HEK293T (cell line): ENCODE results near the gene ESYT2.
"Not testable (repeated sequence)": the region's sequence is repeated elsewhere in the genome, so short reads cannot be mapped to it uniquely, and the experiment has no call there.

Experiments
- CTCF ChIA-PET: fragments of 350-600 bp; formaldehyde crosslinking; extraction: SDS; loops from one replicate; lab custom pipeline; 2021; ENCODE audit warnings: antibody characterized with exemption, inconsistent platforms; lab: Yijun Ruan, JAX
- POLR2A ChIA-PET: fragments of 350-600 bp; formaldehyde crosslinking; extraction: SDS; loops from one replicate; lab custom pipeline; 2020; ENCODE audit warnings: antibody characterized with exemption, inconsistent platforms; lab: Yijun Ruan, JAX
- DNase-seq: peaks from one replicate; pipeline ENCODE4 v3.0.0; 2012; ENCODE audit warnings: mixed read lengths; ENCODE audit errors: extremely low spot score
- ARNT ChIP-seq: fragments of 450-650 bp; IDR thresholded peaks from 2 replicates; pipeline ENCODE4 v1.6.1; 2017; ENCODE audit warnings: mild to moderate bottlenecking
- BHLHE40 ChIP-seq: fragments of 450-650 bp; IDR thresholded peaks from 2 replicates; pipeline ENCODE4 v1.6.1; 2016; ENCODE audit warnings: mild to moderate bottlenecking, moderate library complexity, borderline replicate concordance
- CTBP1 ChIP-seq: fragments of 450-650 bp; IDR thresholded peaks from 2 replicates; pipeline ENCODE4 v1.6.1; 2016; ENCODE audit warnings: borderline replicate concordance
- ELF4 ChIP-seq: fragments of 450-650 bp; IDR thresholded peaks from 2 replicates; pipeline ENCODE4 v1.6.1; 2017; ENCODE audit warnings: antibody characterized with exemption
- FOXA1 ChIP-seq: fragments of 450-650 bp; IDR thresholded peaks from 2 replicates; pipeline ENCODE4 v1.6.1; 2016; ENCODE audit warnings: mild to moderate bottlenecking
- FOXK2 ChIP-seq: fragments of 450-650 bp; IDR thresholded peaks from 2 replicates; pipeline ENCODE4 v1.6.1; 2016; ENCODE audit warnings: mild to moderate bottlenecking
- FOXM1 ChIP-seq: fragments of 450-650 bp; IDR thresholded peaks from 2 replicates; pipeline ENCODE4 v1.6.1; 2017; ENCODE audit warnings: mild to moderate bottlenecking, borderline replicate concordance
- HDGF ChIP-seq: fragments of 450-650 bp; IDR thresholded peaks from 2 replicates; pipeline ENCODE4 v1.6.1; 2017; ENCODE audit warnings: antibody characterized with exemption, borderline replicate concordance
- L3MBTL2 ChIP-seq: fragments of 450-650 bp; conservative IDR thresholded peaks from 2 replicates; pipeline ENCODE4 v1.6.1; 2016; ENCODE audit warnings: mild to moderate bottlenecking
- LEF1 ChIP-seq: fragments of 450-650 bp; IDR thresholded peaks from 2 replicates; pipeline ENCODE4 v1.6.1; 2017; ENCODE audit warnings: mild to moderate bottlenecking, borderline replicate concordance
- NFRKB ChIP-seq: fragments of 450-650 bp; IDR thresholded peaks from 2 replicates; pipeline ENCODE4 v1.6.1; 2016; ENCODE audit warnings: mild to moderate bottlenecking, moderate library complexity
- PKNOX1 ChIP-seq: fragments of 450-650 bp; IDR thresholded peaks from 2 replicates; pipeline ENCODE4 v1.6.1; 2016
- SP1 ChIP-seq: fragments of 450-650 bp; IDR thresholded peaks from 2 replicates; pipeline ENCODE4 v1.6.1; 2017
- SUZ12 ChIP-seq: fragments of 450-650 bp; IDR thresholded peaks from 2 replicates; pipeline ENCODE4 v1.6.1; 2016; ENCODE audit warnings: mild to moderate bottlenecking
- TARDBP ChIP-seq: fragments of 450-650 bp; IDR thresholded peaks from 2 replicates; pipeline ENCODE4 v1.6.1; 2016
- ZNF384 ChIP-seq: fragments of 450-650 bp; IDR thresholded peaks from 2 replicates; pipeline ENCODE4 v1.6.1; 2016

The ESYT2 gene

GRCh38 chr7:158706710-158707590 is 122.4 kb downstream of the ESYT2 start:
- CTCF ChIA-PET: interaction anchor here (0.6 kb wide), 1 partner anchor 42 kb away, joined by 3 read pairs; no protein-coding TSS in a partner anchor
- TF ChIP-seq BHLHE40: no peak
- TF ChIP-seq PKNOX1: no peak
- no peak for TF ChIP-seq L3MBTL2
- TF ChIP-seq FOXA1: no peak
- no peak for TF ChIP-seq FOXK2
- TF ChIP-seq FOXM1: no peak
- no peak for TF ChIP-seq HDGF
- TF ChIP-seq SP1: no peak
- no peak for TF ChIP-seq CTBP1
- POLR2A ChIA-PET: interaction anchor here (3.3 kb wide), 1 partner anchor 8 kb away, joined by 15 read pairs; no protein-coding TSS in a partner anchor
- DNase-seq: no peak

- POLR2A ChIA-PET: interaction anchor here (2.0 to 3.3 kb wide), 2 partner anchors 9 to 27 kb away, joined by 9 to 15 read pairs; no protein-coding TSS in a partner anchor
- no peak for TF ChIP-seq CTBP1
- no peak for TF ChIP-seq TARDBP
- no peak for TF ChIP-seq ZNF384
- no peak for TF ChIP-seq FOXK2
- no peak for TF ChIP-seq PKNOX1
- no peak for TF ChIP-seq ARNT
- TF ChIP-seq SUZ12: no peak
- no peak for TF ChIP-seq L3MBTL2
- TF ChIP-seq BHLHE40: no peak
- no peak for DNase-seq
- CTCF ChIA-PET: no interaction called here
Observed at GRCh38 chr7:158706273-158706704, 123.0 kb downstream of the ESYT2 start.

DNA sequence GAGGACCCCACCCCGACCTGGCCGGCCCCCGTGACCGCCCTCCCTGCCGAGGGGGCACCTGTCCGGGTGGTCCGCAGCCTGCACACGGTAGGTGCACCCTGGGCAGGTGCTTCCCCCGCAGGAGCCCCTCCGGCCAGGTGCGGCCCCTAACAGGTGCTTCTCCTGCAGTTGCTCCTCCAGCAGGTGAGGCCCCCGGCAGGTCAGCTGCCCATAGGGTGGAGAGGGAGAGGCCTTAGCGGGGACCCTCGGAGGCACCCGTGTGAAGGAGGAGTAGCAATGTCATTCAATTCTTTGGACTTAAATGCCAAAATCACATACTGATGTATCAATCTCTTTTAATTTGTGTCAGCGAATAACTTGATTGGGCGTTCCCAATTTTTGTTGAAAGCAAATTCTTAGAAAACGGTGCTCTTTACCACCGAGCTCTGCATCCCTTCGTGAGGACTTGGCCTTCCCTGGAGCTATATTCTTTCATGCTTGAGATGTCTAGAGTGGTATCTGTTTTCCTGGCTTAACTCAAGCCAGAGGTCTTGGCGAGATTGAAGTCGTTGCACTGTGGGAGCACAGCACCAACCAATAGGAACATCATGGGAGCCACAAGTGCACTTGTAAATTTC is 124.0 kb downstream of the ESYT2 start:
- ChIA-PET CTCF (no interaction called here), POLR2A (interaction anchor here (0.6 to 3.3 kb wide), 28 partner anchors 8 to 411 kb away, joined by 3 to 19 read pairs (median 4); no protein-coding TSS in a partner anchor)
- DNase-seq: no peak
- TF ChIP-seq FOXM1: no peak
- no peak for TF ChIP-seq FOXA1
- TF ChIP-seq HDGF: no peak

DNA sequence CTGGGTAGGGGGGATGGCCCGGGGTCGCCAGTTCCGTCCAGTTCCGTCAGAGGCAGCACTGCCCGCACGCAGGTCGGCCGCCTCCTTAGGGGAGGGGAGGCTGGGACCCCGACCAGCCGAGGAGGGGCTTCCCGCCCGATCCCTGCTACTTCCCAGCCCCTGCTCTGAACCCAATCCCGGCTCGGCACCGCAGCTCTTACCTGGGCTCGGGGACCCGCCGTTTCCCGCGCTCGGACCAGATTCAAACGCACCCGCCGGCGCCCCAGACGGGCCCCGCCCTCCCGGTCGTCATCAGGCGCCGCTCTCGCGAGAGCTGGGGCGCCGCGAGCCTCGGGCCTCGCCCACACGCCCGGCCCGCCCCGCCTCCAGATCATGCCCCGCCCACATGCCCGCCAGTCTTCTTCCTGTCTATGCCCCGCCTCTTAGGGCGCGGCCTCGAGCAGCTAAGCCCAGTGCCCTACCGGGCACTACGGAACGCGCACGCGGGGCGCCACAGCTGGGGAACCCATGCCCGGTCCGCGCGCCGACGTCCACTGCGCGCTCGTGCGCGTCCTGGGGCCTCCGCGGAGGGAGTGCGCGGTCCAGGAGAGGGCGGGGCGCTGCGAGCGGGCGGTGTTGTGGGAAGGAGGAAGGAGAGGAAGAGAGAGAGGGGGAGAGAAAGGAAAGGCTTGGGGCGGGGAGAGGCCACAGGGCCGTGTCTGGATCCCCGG is 124.6 kb downstream of the ESYT2 start, which contains the start of gene NCAPG2:
TSS of gene NCAPG2 (minus strand) at position 281 of the 710 bp plus-strand sequence. CDS start 2,905 bp downstream, outside the sequence.
- peak; percentile 100 for DNase-seq
- CTCF ChIA-PET: interaction anchor here (0.7 kb wide), 1 partner anchor 12 kb away, joined by 3 read pairs; no protein-coding TSS in a partner anchor
- POLR2A ChIA-PET: interaction anchor here (0.6 to 3.3 kb wide), 29 partner anchors 9 to 411 kb away, joined by 3 to 19 read pairs (median 4); no protein-coding TSS in a partner anchor
- TF ChIP-seq CTBP1: no peak; the same call in 1 of the 2 replicates
- peak; percentile 79 for TF ChIP-seq L3MBTL2
- peak; percentile 72; the same call in 1 of the 2 replicates for TF ChIP-seq ELF4
- no peak for TF ChIP-seq FOXA1
- no peak for TF ChIP-seq FOXM1
- TF ChIP-seq PKNOX1: peak; percentile 88
- no peak for TF ChIP-seq BHLHE40
- TF ChIP-seq TARDBP: no peak; the same call in 1 of the 2 replicates
- TF ChIP-seq LEF1: no peak
- no peak for TF ChIP-seq NFRKB
- no peak for TF ChIP-seq SUZ12
- no peak for TF ChIP-seq ZNF384
- TF ChIP-seq FOXK2: no peak
- TF ChIP-seq HDGF: no peak
- no peak for TF ChIP-seq ARNT
- no peak for TF ChIP-seq SP1

DNA sequence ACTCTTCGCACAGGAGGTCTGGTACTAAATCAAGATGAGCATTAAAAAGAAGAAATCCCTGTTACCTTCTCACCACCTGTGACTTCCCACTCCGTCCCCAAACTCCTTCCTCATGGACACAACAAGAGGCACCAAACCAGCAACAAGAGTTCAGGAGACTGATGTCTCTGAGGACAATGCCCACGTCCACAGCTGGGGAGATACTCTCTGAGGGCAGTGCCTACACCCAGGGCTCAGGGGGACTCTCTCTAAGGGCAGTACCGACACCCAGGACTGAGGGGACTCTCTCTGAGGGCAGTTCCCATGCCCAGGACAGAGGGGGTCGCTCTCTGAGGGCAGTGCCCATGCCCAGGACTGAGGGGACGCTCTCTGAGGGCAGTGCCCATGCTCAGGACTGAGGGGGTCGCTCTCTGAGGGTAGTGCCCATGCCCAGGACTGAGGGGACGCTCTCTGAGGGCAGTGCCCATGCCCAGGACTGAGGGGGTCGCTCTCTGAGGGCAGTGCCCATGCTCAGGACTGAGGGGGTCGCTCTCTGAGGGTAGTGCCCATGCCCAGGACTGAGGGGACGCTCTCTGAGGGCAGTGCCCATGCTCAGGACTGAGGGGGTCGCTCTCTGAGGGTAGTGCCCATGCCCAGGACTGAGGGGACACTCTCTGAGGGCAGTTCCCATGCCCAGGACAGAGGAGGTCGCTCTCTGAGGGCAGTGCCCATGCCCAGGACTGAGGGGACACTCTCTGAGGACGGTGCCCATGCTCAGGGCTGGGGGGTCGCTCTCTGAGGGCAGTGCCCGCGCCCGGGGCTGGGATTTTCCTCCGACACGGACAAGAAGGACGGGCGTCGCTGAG is 125.4 kb downstream of the ESYT2 start:
- ChIA-PET CTCF (interaction anchor here (0.7 kb wide), 1 partner anchor 12 kb away, joined by 3 read pairs; no protein-coding TSS in a partner anchor), POLR2A (interaction anchor here (0.6 to 3.3 kb wide), 25 partner anchors 9 to 412 kb away, joined by 3 to 19 read pairs (median 4); no protein-coding TSS in a partner anchor)
- not testable (repeated sequence) for DNase-seq
